GM23248 (cell line): ENCODE results near the gene TRIM3.

Experiments
- EZH2 ChIP-seq: fragments of 200-600 bp; sonication (generic); IDR thresholded peaks from 2 replicates; pipeline ENCODE4 v1.6.1; 2018; ENCODE audit warnings: antibody characterized with exemption, mild to moderate bottlenecking; ENCODE audit not compliant: insufficient read depth, poor library complexity, severe bottlenecking
- EZH2phosphoT487 ChIP-seq: fragments of 200-600 bp; sonication (generic); IDR thresholded peaks from 2 replicates; pipeline ENCODE4 v1.6.1; 2018; ENCODE audit warnings: antibody characterized with exemption, moderate library complexity, mild to moderate bottlenecking, low read depth; ENCODE audit not compliant: insufficient read depth

DNA sequence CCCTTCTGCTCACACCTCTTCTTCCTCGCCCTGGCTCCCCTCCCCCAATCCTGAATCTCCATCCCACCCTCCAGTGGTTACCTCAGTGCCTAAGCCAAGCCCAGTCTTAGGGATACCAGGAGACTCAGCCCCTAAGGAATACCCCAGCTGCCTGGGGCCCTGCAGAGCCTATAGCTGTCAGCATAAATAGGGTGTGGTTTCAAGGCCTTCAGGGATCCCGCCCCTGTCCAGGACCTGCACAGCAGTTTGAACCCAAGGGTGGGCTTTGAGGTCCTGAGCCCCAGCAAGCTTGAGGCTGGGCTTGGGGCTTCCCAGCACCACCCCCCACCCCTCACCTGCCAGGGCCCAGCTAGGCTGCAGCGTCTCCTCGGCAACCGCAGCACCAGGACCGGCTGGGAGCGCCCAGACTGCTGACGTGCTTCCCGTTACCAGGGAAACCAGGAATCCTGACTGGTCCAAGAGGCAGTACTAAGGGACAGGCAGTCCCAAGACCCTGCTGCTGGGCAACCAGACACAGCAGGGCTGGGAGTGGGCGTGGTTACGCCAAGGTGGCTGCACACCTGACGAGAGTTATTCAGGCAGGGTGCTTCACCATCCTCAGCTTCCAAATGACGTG lies 68.6 kb downstream of the TRIM3 start:
- no peak for TF ChIP-seq EZH2
- no peak for TF ChIP-seq EZH2phosphoT487
